Measurements from ENCODE around the gene VCL.
"Not testable (repeated sequence)": the region's sequence is repeated elsewhere in the genome, so short reads cannot be mapped to it uniquely, and the experiment has no call there.

Gene VCL

DNA sequence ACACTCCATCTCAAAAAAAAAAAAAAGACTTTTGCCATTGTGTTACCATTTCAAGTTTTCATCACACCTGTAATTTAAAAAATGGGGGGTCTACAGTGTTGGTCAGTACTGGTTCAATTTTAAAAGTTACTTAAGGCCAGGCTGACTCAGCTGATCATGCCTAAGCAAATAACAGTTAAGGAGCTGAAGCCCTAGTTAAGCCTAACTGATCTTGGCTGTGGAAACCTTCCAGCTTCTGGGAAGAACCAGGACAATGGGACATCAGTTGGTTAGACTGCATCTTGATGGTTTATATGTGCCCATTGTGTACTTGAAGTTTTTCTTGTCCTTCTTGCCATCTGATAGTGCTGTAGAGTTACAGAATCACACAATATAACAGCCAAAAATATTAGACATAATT lies 26.7 kb downstream of the VCL start:
- H3K4me3 ChIP-seq (ENCODE audit: low read length), result no peak overlapping the region
- no peak for DNase-seq (ENCODE audit: low read depth)
- TF ChIP-seq, protein P1, sequence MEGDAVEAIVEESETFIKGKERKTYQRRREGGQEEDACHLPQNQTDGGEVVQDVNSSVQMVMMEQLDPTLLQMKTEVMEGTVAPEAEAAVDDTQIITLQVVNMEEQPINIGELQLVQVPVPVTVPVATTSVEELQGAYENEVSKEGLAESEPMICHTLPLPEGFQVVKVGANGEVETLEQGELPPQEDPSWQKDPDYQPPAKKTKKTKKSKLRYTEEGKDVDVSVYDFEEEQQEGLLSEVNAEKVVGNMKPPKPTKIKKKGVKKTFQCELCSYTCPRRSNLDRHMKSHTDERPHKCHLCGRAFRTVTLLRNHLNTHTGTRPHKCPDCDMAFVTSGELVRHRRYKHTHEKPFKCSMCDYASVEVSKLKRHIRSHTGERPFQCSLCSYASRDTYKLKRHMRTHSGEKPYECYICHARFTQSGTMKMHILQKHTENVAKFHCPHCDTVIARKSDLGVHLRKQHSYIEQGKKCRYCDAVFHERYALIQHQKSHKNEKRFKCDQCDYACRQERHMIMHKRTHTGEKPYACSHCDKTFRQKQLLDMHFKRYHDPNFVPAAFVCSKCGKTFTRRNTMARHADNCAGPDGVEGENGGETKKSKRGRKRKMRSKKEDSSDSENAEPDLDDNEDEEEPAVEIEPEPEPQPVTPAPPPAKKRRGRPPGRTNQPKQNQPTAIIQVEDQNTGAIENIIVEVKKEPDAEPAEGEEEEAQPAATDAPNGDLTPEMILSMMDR (conservative IDR thresholded peaks at IDR 0.05; ENCODE audit: low read depth, low read length), result no peak

DNA sequence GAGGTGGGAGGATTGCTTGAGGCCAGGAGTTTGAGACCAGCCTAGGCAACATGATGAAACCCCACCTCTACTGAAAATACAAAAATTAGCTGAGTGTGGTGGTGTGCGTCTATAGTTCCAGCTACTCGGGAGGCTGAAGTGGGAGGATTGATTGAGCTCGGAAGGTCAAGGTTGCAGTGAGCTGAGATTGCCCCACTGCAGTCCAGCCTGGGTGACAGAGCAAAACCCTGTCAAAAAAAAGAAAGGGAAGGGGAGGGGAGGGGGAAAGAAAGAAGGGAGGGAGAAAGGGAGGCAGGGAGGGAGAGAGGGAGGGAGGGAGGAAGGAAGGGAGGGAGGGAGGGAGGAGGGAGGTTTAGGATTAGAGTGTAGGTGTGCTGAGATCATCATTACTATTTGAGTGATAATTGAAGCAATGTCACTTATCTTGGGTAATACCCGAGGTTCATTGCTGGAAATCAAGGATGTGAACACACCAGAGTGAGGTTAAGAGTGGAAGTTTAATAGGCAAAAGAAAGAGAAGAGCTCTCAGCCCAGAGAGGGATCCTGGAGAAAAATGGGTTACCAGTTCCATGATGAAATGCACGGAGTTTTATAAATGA lies 27.6 kb downstream of the VCL start:
- TF ChIP-seq, protein P1 (conservative IDR thresholded peaks at IDR 0.05; ENCODE audit: low read depth, low read length), result no peak
- H3K4me3 ChIP-seq (ENCODE audit: low read length), result no peak overlapping the region
- DNase-seq (ENCODE audit: low read depth), result no peak

DNA sequence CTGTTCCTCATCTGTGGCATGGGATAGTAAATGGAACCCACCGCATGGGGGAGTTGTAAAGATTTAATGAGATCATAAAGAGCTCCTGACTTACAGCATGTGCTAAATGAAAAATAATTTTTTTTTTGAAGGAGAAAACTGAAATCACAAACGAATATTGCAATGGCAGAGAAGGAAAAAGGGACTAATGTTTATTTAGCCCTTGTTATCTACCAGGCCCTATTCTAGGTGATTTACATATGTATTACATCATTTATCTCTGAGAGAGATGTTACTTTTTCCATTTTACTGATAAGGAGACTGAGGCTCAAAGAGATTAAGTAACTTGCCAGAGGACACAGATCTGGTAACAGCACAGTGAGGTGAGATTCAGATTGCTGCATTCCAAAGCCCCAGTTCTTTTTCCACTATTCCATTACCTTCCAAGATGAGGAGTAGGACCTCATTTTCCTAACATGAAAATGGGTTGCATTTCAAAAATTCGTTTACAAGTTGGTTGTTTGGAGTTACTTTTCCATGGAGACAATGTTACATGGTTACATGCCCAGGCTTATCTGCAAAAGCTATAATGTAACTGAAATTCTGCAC lies 28.6 kb downstream of the VCL start:
- no peak for DNase-seq (ENCODE audit: low read depth)
- H3K4me3 ChIP-seq (ENCODE audit: low read length), result no peak overlapping the region
- TF ChIP-seq, protein P1 (conservative IDR thresholded peaks at IDR 0.05; ENCODE audit: low read depth, low read length), result no peak

DNA sequence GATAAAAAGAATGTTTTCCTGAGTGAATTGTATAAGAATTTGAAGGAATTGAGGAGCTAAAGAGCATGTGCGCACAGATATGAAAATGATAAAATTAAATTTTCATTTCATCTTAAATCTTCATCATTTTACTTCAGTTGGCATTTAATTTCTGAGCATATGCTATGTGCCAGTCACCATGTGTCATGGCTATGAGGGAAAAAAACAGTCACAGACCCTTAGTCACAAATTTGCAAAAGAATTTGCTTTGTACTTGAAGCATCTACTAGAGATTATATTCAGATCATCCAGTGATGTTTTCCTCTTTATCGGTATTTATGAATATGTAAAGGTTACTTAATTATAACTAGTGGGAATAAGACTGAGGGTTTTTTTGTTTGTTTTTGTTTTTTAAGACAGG lies 29.8 kb downstream of the VCL start:
- TF ChIP-seq, protein P1 (conservative IDR thresholded peaks at IDR 0.05; ENCODE audit: low read depth, low read length), result no peak
- DNase-seq (ENCODE audit: low read depth), result no peak
- no peak overlapping the region for H3K4me3 ChIP-seq (ENCODE audit: low read length)

DNA sequence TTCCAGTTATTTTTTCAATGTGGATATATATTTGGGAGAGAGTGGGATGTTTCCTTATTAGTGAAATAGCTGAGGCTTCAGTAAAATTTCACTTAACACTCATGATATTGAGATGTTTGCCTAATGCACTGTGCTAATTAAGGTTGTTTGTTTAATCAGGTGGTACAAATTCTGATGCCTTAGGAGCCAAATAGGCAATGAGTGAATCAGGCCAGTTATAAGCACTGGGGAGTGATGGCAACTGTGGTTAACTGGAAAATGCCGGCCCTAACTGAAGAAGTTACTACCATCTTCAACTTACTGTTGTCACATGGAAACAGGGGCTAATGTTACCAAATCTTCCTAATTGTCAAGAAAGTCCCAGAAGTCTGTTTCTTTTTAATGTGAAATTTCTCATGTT lies 32.0 kb downstream of the VCL start:
- no peak overlapping the region for H3K4me3 ChIP-seq (ENCODE audit: low read length)
- no peak for DNase-seq (ENCODE audit: low read depth)
- TF ChIP-seq, protein P1 (conservative IDR thresholded peaks at IDR 0.05; ENCODE audit: low read depth, low read length), result no peak

DNA sequence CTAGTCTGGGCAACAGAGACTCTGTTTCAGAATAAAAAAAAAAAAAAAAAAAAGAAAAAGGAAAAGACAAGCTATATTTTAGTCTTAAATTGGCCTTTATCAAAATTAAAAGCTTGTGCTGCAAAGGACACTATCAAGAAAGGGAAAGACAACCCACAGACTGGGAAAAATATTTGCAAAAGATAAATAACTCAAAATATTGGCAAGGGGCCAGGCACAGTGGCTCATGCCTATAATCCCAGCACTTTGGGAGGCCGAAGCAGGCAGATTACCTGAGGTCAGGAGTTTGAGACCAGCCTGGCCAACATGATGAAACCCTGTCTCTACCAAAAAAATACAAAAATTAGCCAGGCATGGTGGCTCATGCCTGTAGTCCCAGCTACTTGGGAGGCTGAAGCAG lies 34.3 kb downstream of the VCL start:
- H3K4me3 ChIP-seq (ENCODE audit: low read length); DNase-seq (ENCODE audit: low read depth): not testable (repeated sequence)

DNA sequence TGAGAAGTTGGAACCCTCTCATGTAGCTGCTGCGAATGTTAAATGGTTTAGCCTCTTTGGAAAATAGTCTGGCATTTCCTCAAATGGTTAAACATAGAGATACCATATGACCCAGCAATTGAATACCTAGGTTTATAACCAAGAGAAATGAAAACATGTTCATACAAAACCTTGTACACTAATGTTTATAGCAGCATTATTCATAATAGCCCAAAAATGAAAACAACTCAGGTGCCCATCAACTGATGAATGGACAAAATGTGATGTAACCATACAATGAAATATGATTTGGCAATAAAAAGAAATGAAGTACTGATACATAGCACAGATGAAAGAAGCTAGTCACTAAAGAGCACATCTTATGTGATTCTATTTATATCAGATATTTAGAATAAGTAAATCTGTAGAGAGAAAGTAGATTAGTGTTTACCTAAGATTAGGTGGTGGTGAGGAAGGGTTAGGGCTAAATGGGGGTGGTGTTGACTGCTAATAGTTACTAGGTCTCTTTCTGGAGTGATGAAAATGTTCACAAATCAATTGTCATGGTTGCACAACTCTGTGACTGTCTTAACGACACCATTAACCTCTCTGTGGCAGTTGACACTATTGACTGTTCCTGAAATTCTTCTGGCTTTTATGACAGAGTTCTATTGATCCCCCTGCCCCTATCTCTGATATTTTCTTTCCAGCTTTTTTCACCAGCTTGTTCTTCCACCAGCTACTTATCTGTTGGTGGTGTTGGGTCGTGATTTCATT lies 35.2 kb downstream of the VCL start:
- DNase-seq (ENCODE audit: low read depth), result no peak
- H3K4me3 ChIP-seq (ENCODE audit: low read length), result no peak overlapping the region
- TF ChIP-seq, protein P1 (conservative IDR thresholded peaks at IDR 0.05; ENCODE audit: low read depth, low read length), result no peak

Data from retinal pigment epithelial cell (primary cell).